DND-41 (cell line): Measurements from ENCODE around the gene WNT9B.
"Not testable (repeated sequence)": the region's sequence is repeated elsewhere in the genome, so short reads cannot be mapped to it uniquely, and the experiment has no call there.

ENCODE experiments used
- ATAC-seq: fragments of 200-7000 bp; cut with Tn5 transposase; 3 replicates; pipeline ENCODE4 v1.9.1; 2021; ENCODE audit warnings: low read depth; ENCODE audit not compliant: insufficient read depth
- DNase-seq: peaks from one replicate; pipeline ENCODE4 v3.0.0-alpha.2; 2020
- H2AFZ ChIP-seq: 2 replicates; pipeline ENCODE4 v1.6.0; 2012; ENCODE audit warnings: low read depth, low read length
- H3K27ac ChIP-seq: 2 replicates; pipeline ENCODE4 v1.5.1; 2012; ENCODE audit warnings: low read length, inconsistent platforms
- H3K27me3 ChIP-seq: fragments of 200-600 bp; sonication (generic); 2 replicates; pipeline ENCODE4 v1.6.0; 2012; ENCODE audit warnings: low read length, mild to moderate bottlenecking, inconsistent platforms; ENCODE audit not compliant: insufficient read depth, poor library complexity
- H3K36me3 ChIP-seq: 2 replicates; pipeline ENCODE4 v1.5.1; 2012; ENCODE audit warnings: low read length, inconsistent platforms; ENCODE audit not compliant: insufficient read depth
- H3K4me1 ChIP-seq: 2 replicates; pipeline ENCODE4 v1.5.1; 2012; ENCODE audit warnings: mild to moderate bottlenecking, low read length; ENCODE audit not compliant: insufficient read depth
- H3K4me2 ChIP-seq: 2 replicates; pipeline ENCODE4 v1.6.0; 2012; ENCODE audit warnings: mild to moderate bottlenecking, moderate library complexity, low read length, inconsistent platforms; ENCODE audit not compliant: insufficient read depth
- H3K4me3 ChIP-seq, 2 experiments: fragments of 200-600 bp in 1 of 2; shearing (Covaris generic) in 1 of 2; 2 replicates each; pipeline ENCODE4 v1.5.1; 2012 to 2016; ENCODE audit warnings: inconsistent platforms in 2 of 2, low read length in 2 of 2, mild to moderate bottlenecking in 2 of 2, low read depth in 1 of 2, moderate library complexity in 1 of 2
- H3K79me2 ChIP-seq: 2 replicates; pipeline ENCODE4 v1.6.0; 2012; ENCODE audit warnings: low read length, inconsistent platforms; ENCODE audit not compliant: insufficient read depth
- H3K9ac ChIP-seq: 2 replicates; pipeline ENCODE4 v1.6.0; 2012; ENCODE audit warnings: low read depth, mild to moderate bottlenecking, inconsistent platforms, low read length, moderate library complexity
- H3K9me3 ChIP-seq: 2 replicates; pipeline ENCODE4 v1.5.1; 2012; ENCODE audit warnings: low read length, moderate library complexity, mild to moderate bottlenecking, inconsistent platforms; ENCODE audit not compliant: insufficient read depth, severe bottlenecking
- H4K20me1 ChIP-seq: 2 replicates; pipeline ENCODE4 v1.6.0; 2012; ENCODE audit warnings: low read length; ENCODE audit not compliant: insufficient read depth
- CTCF ChIP-seq: IDR thresholded peaks from 2 replicates; pipeline ENCODE4 v1.5.1; 2012; ENCODE audit warnings: borderline replicate concordance, low read length, moderate library complexity, mild to moderate bottlenecking; ENCODE audit not compliant: poor library complexity, severe bottlenecking; ENCODE audit errors: extremely low read depth
- EZH2 ChIP-seq: IDR thresholded peaks from 3 replicates; pipeline ENCODE4 v1.6.1; 2012; ENCODE audit warnings: borderline replicate concordance, low read depth, mild to moderate bottlenecking, moderate library complexity, low read length, inconsistent platforms; ENCODE audit not compliant: severe bottlenecking

The WNT9B gene

GRCh38 chr17:46917516-46917915 lies 66.1 kb downstream of the WNT9B start:
- 0 out of 2 replicates have a peak, but pooled peaks cover 3% of the 10 kb centered on the region for H3K4me1 ChIP-seq
- no peak overlapping the region for H2AFZ ChIP-seq
- TF ChIP-seq EZH2 (no peak), CTCF (no peak)
- no peak overlapping the region for H3K9ac ChIP-seq
- ATAC-seq (no peak), DNase-seq (no peak)
- no peaks in the 10 kb centered on the region; the same call in 1 of the 2 replicates for H4K20me1 ChIP-seq
- no peaks in the 10 kb centered on the region for H3K9me3 ChIP-seq
- H3K79me2 ChIP-seq, result no peaks in the 10 kb centered on the region
- no peak overlapping the region for H3K4me2 ChIP-seq
- no peaks in the 10 kb centered on the region for H3K27me3 ChIP-seq
- no peaks in the 10 kb centered on the region for H3K36me3 ChIP-seq
- no peak overlapping the region for H3K4me3 ChIP-seq
- no peak overlapping the region for H3K27ac ChIP-seq

- Histone ChIP-seq H3K4me2 (peak overlapping the region; percentile 74; the same call in 1 of the 2 replicates), H3K79me2 (peaks cover 40% of the 10 kb centered on the region), H3K4me1 (peaks cover 35% of the 10 kb centered on the region), H4K20me1 (peaks cover 15% of the 10 kb centered on the region), H3K4me3 (peak overlapping the region in 1 of 2 experiments; percentile 92; a peak in 2 of 4 replicates)
- H3K36me3 ChIP-seq, ATAC-seq, DNase-seq, H2AFZ ChIP-seq, H3K27me3 ChIP-seq, H3K27ac ChIP-seq, H3K9ac ChIP-seq, H3K9me3 ChIP-seq: not testable (repeated sequence)
Observed at GRCh38 chr17:46921962-46922361, 70.6 kb downstream of the WNT9B start.

- no peaks in the 10 kb centered on the region for H3K9me3 ChIP-seq
- peak overlapping the region; percentile 85 for H2AFZ ChIP-seq
- ATAC-seq (peak; percentile 20; the same call in 2 of the 3 replicates), DNase-seq (no peak)
- H3K4me1 ChIP-seq, result peaks cover 40% of the 10 kb centered on the region
- H3K4me2 ChIP-seq, result peak overlapping the region; percentile 74
- TF ChIP-seq EZH2 (no peak), CTCF (no peak)
- H3K27ac ChIP-seq, result peak overlapping the region; percentile 94
- peaks cover 19% of the 10 kb centered on the region for H4K20me1 ChIP-seq
- peak overlapping the region; percentile 82 for H3K9ac ChIP-seq
- no peaks in the 10 kb centered on the region for H3K27me3 ChIP-seq
- peak overlapping the region; percentile 78 to 92; a peak in 3 of 4 replicates for H3K4me3 ChIP-seq
- no peaks in the 10 kb centered on the region; the same call in none of the 2 replicates for H3K36me3 ChIP-seq
- peaks cover 45% of the 10 kb centered on the region for H3K79me2 ChIP-seq
Observed at GRCh38 chr17:46922487-46922803, 71.1 kb downstream of the WNT9B start.

GRCh38 chr17:46922804-46923635 lies 71.6 kb downstream of the WNT9B start, which contains the start of gene GOSR2:
GOSR2 (plus strand) TSS chr17:46923160; CDS start chr17:46923193, 33 bp downstream.
- peak within 1 kb of the TSS; percentile 94 for H3K27ac ChIP-seq
- peak within 1 kb of the TSS; percentile 74 for H3K4me2 ChIP-seq
- peak within 1 kb of the TSS; percentile 78 to 92 for H3K4me3 ChIP-seq
- DNase-seq (peak; percentile 91), ATAC-seq (peak; percentile 94)
- peaks cover 51% of the 10 kb centered on the region for H3K79me2 ChIP-seq
- H3K4me1 ChIP-seq, result peaks cover 45% of the 10 kb centered on the region
- H2AFZ ChIP-seq, result peak within 1 kb of the TSS; percentile 85
- peaks cover 24% of the 10 kb centered on the region for H4K20me1 ChIP-seq
- TF ChIP-seq EZH2 (no peak), CTCF (no peak)
- no peaks in the 10 kb centered on the region; the same call in none of the 2 replicates for H3K36me3 ChIP-seq
- no peaks in the 10 kb centered on the region for H3K27me3 ChIP-seq
- no peaks in the 10 kb centered on the region for H3K9me3 ChIP-seq
- H3K9ac ChIP-seq, result peak within 1 kb of the TSS; percentile 82
